GM10248 (cell line): ENCODE measurements around the gene ZNF365.
A peak's percentile ranks its signal among the peaks of the same experiment; 100 is the strongest.

ENCODE experiments used
- CTCF ChIA-PET: fragments of 300-600 bp; sonication (Branson Sonifier 250); formaldehyde crosslinking; extraction: SDS; loops from one replicate; lab custom pipeline; 2021; ENCODE audit warnings: antibody characterized with exemption; lab: Yijun Ruan, JAX
- POLR2A ChIA-PET: fragments of 350-650 bp; sonication (Branson Sonifier 250); formaldehyde crosslinking; extraction: SDS; loops from one replicate; lab custom pipeline; 2020; ENCODE audit warnings: antibody characterized with exemption; lab: Yijun Ruan, JAX
- DNase-seq: peaks from one replicate; pipeline ENCODE4 v3.0.0; 2012; ENCODE audit errors: extremely low spot score
- CTCF ChIP-seq: IDR thresholded peaks from 2 replicates; pipeline ENCODE4 v1.5.1; 2012; ENCODE audit warnings: mild to moderate bottlenecking, low read depth; ENCODE audit errors: extremely low read depth, missing control alignments, control extremely low read depth

The ZNF365 gene

DNA sequence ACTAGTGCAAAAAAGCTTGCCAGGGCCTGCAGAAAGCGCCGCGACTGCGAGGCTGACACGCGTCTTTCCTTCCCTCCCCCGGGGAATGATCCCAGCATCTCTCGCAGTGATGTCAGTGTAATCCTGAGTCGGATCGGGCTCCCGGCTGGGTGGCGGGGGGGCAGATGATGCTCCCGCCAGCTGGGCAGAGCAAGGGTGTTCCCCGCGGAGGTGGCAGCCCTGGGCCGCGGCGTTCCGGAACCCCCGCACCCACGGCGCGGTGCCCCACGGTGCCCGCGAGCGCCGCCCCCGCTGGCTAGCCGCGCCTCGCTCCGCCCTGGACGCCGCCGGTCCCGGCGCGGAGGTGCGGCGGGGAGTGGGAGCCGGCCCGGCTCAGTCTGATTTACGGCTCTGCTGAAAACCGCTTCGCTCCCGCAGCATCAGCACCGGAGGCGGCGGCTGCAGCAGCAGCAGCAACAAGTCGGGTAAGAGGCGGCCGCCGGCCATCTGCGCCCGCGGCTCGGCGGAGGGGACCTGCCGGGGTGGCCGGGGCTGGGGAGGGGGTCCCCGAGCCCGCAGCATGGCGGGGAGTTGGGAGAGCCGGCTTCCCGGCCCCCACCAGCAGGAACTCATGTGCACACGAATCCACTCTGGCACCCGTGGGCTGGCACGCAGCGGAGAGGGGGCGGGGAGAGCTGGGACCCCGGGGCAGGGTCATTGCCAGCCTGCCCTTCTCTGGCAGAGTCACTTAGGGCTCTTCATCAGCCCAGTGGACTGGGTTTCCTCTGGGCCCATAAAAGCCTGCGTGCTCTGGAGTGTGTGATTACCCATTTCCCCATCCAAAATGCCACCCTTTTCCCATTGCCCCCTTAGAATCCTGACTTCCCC is at the start of gene ZNF365:
Gene ZNF365 (plus strand): TSS at position 375 of the 867 bp plus-strand sequence. CDS start 1,825 bp downstream, outside the sequence.
- DNase-seq = peak; percentile 15
- ChIA-PET POLR2A (no interaction called here), CTCF (no interaction called here)
- TF ChIP-seq CTCF = no peak

GRCh38 chr10:62326176-62326575 is 48.0 kb upstream of the ZNF365 start:
- DNase-seq = no peak
- TF ChIP-seq CTCF = no peak
- POLR2A ChIA-PET = interaction anchor here (0.6 kb wide), 1 partner anchor 17 kb away, joined by 3 read pairs; no protein-coding TSS in a partner anchor
- CTCF ChIA-PET = interaction anchor here (0.9 to 1.6 kb wide), 2 partner anchors 21 to 25 kb away, joined by 3 to 4 read pairs; no protein-coding TSS in a partner anchor

DNA sequence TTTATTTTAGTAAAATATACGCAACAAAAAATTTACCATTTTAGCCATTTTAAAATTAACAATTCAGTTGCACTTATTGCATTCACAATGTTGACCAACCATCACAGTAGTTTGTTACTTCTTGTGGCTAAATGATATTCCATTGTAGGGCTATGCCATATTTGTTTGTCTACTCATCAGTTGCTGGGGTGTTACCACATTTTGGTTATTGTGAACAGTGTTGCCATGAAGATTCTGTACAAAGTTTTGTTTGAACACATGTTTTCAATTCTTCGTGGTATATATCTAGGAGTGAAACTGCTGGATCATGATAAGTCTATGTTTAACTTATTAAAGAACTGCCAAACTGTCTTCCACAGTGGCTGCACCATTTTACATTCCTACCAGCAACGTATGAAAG is 46.3 kb upstream of the ZNF365 start:
- CTCF ChIA-PET = no interaction called here
- POLR2A ChIA-PET = no interaction called here
- no peak for TF ChIP-seq CTCF
- no peak for DNase-seq

- no peak for TF ChIP-seq CTCF
- CTCF ChIA-PET = no interaction called here
- DNase-seq = no peak
- POLR2A ChIA-PET = no interaction called here
Measured at GRCh38 chr10:62330213-62330612, 44.0 kb upstream of the ZNF365 start.

GRCh38 chr10:62332406-62332805 is 41.8 kb upstream of the ZNF365 start:
- POLR2A ChIA-PET = no interaction called here
- no peak for DNase-seq
- no peak for TF ChIP-seq CTCF
- CTCF ChIA-PET = no interaction called here

GRCh38 chr10:62333135-62333889 is 40.9 kb upstream of the ZNF365 start:
- no peak for DNase-seq
- TF ChIP-seq CTCF = no peak
- ChIA-PET CTCF (no interaction called here), POLR2A (no interaction called here)
